Endothelial cell of umbilical vein (primary cell): ENCODE measurements around the gene GATA1. TPM values are rescaled to one million over a fixed set of nuclear protein-coding genes. Genes with fewer than 3 reads are reported as not detected.

Experiments
- BruUV-seq: library from RNA; stranded (reverse); fragments of 400-500 nt; replicated peaks from 2 replicates; lab custom pipeline; 2021; lab: Mats Ljungman, UMichigan
- CTCF ChIA-PET: fragments of 300-600, 350-600 bp; sonication (Branson Sonifier 250); formaldehyde crosslinking; loops from one replicate; lab custom pipeline; 2021; ENCODE audit warnings: antibody characterized with exemption, inconsistent platforms; lab: Charles Lee
- POLR2A ChIA-PET: fragments of 300-600, 350-600 bp; sonication (Branson Sonifier 250); formaldehyde crosslinking; loops from one replicate; lab custom pipeline; 2021; ENCODE audit warnings: antibody characterized with exemption, inconsistent platforms; lab: Charles Lee
- DNase-seq: peaks from one replicate; pipeline ENCODE4 v3.0.0-alpha.2; 2011; ENCODE audit warnings: low read depth, low spot score
- FAIRE-seq: peaks from 2 replicates; lab custom pipeline; 2011; peaks lifted over from hg19 to GRCh38; lab: Jason Lieb, UNC
- H2AFZ ChIP-seq: 2 replicates; pipeline ENCODE4 v1.6.0; 2012; ENCODE audit warnings: low read depth, low read length, control low read depth, inconsistent platforms
- H3K27ac ChIP-seq: 2 replicates; pipeline ENCODE4 v1.5.1; 2011; ENCODE audit warnings: low read depth, mild to moderate bottlenecking, control low read depth, low read length, moderate library complexity; ENCODE audit not compliant: insufficient read depth
- H3K27me3 ChIP-seq, 2 experiments: 2 replicates each; pipeline versions ENCODE4 v1.6.0 to v1.6.1; 2011; ENCODE audit warnings: low read length in 2 of 2, mixed read lengths in 1 of 2; ENCODE audit not compliant: control insufficient read depth in 2 of 2, insufficient read depth in 2 of 2
- H3K36me3 ChIP-seq, 2 experiments: 2 replicates in 1 of 2; 3 replicates in 1 of 2; pipeline ENCODE4 v1.5.1; 2011; ENCODE audit warnings: low read length in 2 of 2, mild to moderate bottlenecking in 1 of 2, moderate library complexity in 1 of 2; ENCODE audit not compliant: control insufficient read depth in 2 of 2, insufficient read depth in 2 of 2; ENCODE audit errors: extremely low read depth in 1 of 2
- H3K4me1 ChIP-seq: 3 replicates; pipeline ENCODE4 v1.5.1; 2011; ENCODE audit warnings: mild to moderate bottlenecking, low read length; ENCODE audit not compliant: control insufficient read depth, insufficient read depth; ENCODE audit errors: extremely low read depth
- H3K4me2 ChIP-seq: 2 replicates; pipeline ENCODE4 v1.6.1; 2011; ENCODE audit warnings: low read length, control low read depth, mixed read lengths; ENCODE audit not compliant: insufficient read depth
- H3K4me3 ChIP-seq, 3 experiments: fragments of 200-600 bp in 1 of 3; sonication (generic), shearing (Covaris generic) in 1 of 3; replicated peaks in 1 of 3; 2 replicates each; pipeline ENCODE4 v1.5.1; 2011 to 2016; ENCODE audit warnings: control low read depth in 3 of 3, low read length in 3 of 3, mild to moderate bottlenecking in 2 of 3, inconsistent platforms in 1 of 3, low read depth in 1 of 3, moderate library complexity in 1 of 3; ENCODE audit not compliant: insufficient read depth in 1 of 3
- H3K79me2 ChIP-seq: 2 replicates; pipeline ENCODE4 v1.6.0; 2012; ENCODE audit warnings: low read length, inconsistent platforms; ENCODE audit not compliant: control insufficient read depth, insufficient read depth
- H3K9ac ChIP-seq: replicated peaks from 2 replicates; pipeline ENCODE3; 2011; ENCODE audit warnings: low read length, control low read depth; ENCODE audit not compliant: insufficient read depth; ENCODE audit errors: extremely low read depth
- H3K9me1 ChIP-seq: replicated peaks from 3 replicates; pipeline ENCODE4 v1.6.0; 2011; ENCODE audit warnings: mild to moderate bottlenecking, low read length; ENCODE audit not compliant: control insufficient read depth, insufficient read depth; ENCODE audit errors: extremely low read depth
- H3K9me3 ChIP-seq: replicated peaks from 2 replicates; pipeline ENCODE4 v1.5.1; 2012; ENCODE audit warnings: low read length, inconsistent platforms; ENCODE audit not compliant: control insufficient read depth, insufficient read depth
- H4K20me1 ChIP-seq: replicated peaks from 2 replicates; pipeline ENCODE3; 2011; ENCODE audit warnings: mild to moderate bottlenecking, low read length; ENCODE audit not compliant: control insufficient read depth, insufficient read depth; ENCODE audit errors: extremely low read depth
- EZH2 ChIP-seq: IDR thresholded peaks from 2 replicates; pipeline ENCODE4 v1.6.1; 2012; ENCODE audit warnings: borderline replicate concordance, low read depth, mild to moderate bottlenecking, moderate library complexity, low read length, inconsistent platforms; ENCODE audit not compliant: severe bottlenecking
- FOS ChIP-seq: IDR thresholded peaks from 2 replicates; pipeline ENCODE4 v1.6.1; 2011; ENCODE audit warnings: mild to moderate bottlenecking, low read length, moderate library complexity, borderline replicate concordance; ENCODE audit not compliant: insufficient read depth
- GATA2 ChIP-seq: IDR thresholded peaks from 2 replicates; pipeline ENCODE4 v1.7.0; 2011; ENCODE audit warnings: low read depth, mild to moderate bottlenecking, moderate library complexity, mixed read lengths, low read length; ENCODE audit not compliant: insufficient read length, insufficient read depth
- JUN ChIP-seq: IDR thresholded peaks from 2 replicates; pipeline ENCODE4 v1.6.1; 2011; ENCODE audit warnings: borderline replicate concordance, low read depth; ENCODE audit not compliant: insufficient read length, insufficient read depth
- MAX ChIP-seq: IDR thresholded peaks from 2 replicates; pipeline ENCODE4 v1.6.1; 2011; ENCODE audit not compliant: insufficient read depth, insufficient read length
- MYC ChIP-seq: IDR thresholded peaks from one replicate; pipeline ENCODE4 v1.6.1; 2011; ENCODE audit warnings: mild to moderate bottlenecking, low read depth, low read length
- POLR2A ChIP-seq: IDR thresholded peaks from 2 replicates; pipeline ENCODE4 v1.6.1; 2012; ENCODE audit warnings: low read depth, mild to moderate bottlenecking, control low read depth, low read length
- POLR2AphosphoS5 ChIP-seq: IDR thresholded peaks from 2 replicates; pipeline ENCODE4 v1.6.1; 2012; ENCODE audit warnings: low read depth, mild to moderate bottlenecking, control low read depth, low read length, moderate library complexity; ENCODE audit not compliant: insufficient read depth
- dilution Hi-C: fragments of 300-500 bp; cut with MboI; formaldehyde crosslinking; loops from one replicate; pipeline ENCODE4 v1.15.0; 2019; ENCODE audit warnings: low sequenced_read_pairs; ENCODE audit not compliant: extremely low pct_ligation_motif_present
- intact Hi-C: fragments of 100-400 bp; cut with micrococcal nuclease; formaldehyde crosslinking; loops from one replicate; pipeline ENCODE4 v1.10.0; 2022
- polyA plus RNA-seq, 4 experiments: library from polyadenylated mRNA; depleted of rRNA in 3 of 4; stranded (reverse) in 3 of 4; unstranded in 1 of 4; fragments of >200 nt; gene quantifications; 2 replicates each; pipeline versions ENCODE4 v1.2.1 to v1.2.3, GENCODE V29; 2011 to 2012; ENCODE audit warnings: missing spikeins in 1 of 4
- total RNA-seq: library from RNA; stranded (reverse); gene quantifications from 2 replicates; pipeline ENCODE4 v1.2.3, GENCODE V29; 2021
- TF ChIP-seq, protein P1 (sequence below), 2 donors: IDR thresholded peaks; 1 replicate in 1 of 2; 2 replicates in 1 of 2; pipeline ENCODE4 v1.5.1; 2011; ENCODE audit warnings: low read length in 2 of 2, mild to moderate bottlenecking in 2 of 2, moderate library complexity in 2 of 2, control low read depth in 1 of 2, inconsistent platforms in 1 of 2, low read depth in 1 of 2; ENCODE audit not compliant: insufficient read depth in 1 of 2; ENCODE audit errors: extremely low read depth in 1 of 2

GATA1 gene
- total and polyA plus RNA-seq, 2 donors (not counting 3 experiments of a cell fraction or from before 2014, with no cell fraction given), result not detected

DNA sequence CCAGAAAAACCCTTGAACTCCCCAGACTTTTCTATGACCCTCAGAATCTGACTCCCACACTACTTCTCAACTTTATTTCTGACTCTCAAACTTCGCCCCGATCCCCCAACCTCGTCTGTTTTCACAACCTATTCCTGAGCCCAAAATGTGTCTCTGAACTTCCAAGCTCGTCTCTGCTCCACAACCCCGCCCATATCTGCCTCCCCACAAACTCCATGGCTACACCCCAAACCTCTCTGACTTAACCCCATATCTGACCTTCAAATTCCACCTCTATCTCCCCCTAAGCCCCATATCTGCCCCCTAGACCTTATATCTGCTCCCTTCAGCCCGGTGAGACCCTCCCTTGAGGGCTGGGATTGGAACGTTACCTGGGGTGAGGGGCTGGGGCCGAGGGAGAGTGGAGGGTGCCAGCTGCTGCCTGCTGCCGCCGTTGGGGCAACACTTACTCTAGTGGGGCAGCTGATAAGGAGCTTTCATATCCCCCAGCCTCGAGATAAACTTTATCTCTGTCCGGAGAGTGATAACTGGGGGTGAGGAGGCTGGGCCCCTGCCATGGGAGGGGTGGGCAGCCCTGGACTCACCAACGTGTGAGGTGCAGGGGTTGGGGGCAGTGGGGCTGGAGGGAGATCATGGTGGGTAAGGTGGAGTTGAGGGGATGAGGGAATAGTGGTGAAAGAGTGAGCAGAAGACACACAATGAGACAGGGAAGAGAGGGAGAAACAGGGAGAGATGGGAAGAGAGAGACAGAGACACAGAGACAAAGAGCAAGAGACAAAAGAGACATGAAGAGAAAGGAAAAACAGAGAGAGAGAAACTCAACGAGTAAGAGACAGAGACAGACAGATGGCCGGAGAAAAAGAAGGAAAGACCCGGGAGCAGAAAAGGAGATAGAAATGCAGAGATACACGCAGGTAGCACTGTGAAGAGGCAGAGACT, 1.4 kb downstream of the GATA1 start:
- FAIRE-seq (no peak), DNase-seq (no peak)
- POLR2A ChIA-PET, result no interaction called here
- no peak overlapping the region for H2AFZ ChIP-seq
- H3K4me3 ChIP-seq, result no peak overlapping the region
- dilution Hi-C loops (no loop called here), intact Hi-C loops (no loop called here)
- no peaks in the 10 kb centered on the region for H4K20me1 ChIP-seq
- H3K36me3 ChIP-seq, result no peaks in the 10 kb centered on the region
- H3K27me3 ChIP-seq, result no peaks in the 10 kb centered on the region
- no TSS peak for BruUV-seq
- no peaks in the 10 kb centered on the region for H3K9me3 ChIP-seq
- CTCF ChIA-PET, result no interaction called here
- H3K4me2 ChIP-seq, result no peak overlapping the region
- no peak for TF ChIP-seq FOS
- TF ChIP-seq MAX, result no peak
- no peak for TF ChIP-seq EZH2
- TF ChIP-seq, protein P1, sequence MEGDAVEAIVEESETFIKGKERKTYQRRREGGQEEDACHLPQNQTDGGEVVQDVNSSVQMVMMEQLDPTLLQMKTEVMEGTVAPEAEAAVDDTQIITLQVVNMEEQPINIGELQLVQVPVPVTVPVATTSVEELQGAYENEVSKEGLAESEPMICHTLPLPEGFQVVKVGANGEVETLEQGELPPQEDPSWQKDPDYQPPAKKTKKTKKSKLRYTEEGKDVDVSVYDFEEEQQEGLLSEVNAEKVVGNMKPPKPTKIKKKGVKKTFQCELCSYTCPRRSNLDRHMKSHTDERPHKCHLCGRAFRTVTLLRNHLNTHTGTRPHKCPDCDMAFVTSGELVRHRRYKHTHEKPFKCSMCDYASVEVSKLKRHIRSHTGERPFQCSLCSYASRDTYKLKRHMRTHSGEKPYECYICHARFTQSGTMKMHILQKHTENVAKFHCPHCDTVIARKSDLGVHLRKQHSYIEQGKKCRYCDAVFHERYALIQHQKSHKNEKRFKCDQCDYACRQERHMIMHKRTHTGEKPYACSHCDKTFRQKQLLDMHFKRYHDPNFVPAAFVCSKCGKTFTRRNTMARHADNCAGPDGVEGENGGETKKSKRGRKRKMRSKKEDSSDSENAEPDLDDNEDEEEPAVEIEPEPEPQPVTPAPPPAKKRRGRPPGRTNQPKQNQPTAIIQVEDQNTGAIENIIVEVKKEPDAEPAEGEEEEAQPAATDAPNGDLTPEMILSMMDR (IDR thresholded peaks at IDR 0.05; ENCODE audit: extremely low read depth in 1 of 2, insufficient read depth in 1 of 2, low read depth in 1 of 2, low read length in 2 of 2), result no peak
- TF ChIP-seq GATA2, result no peak
- no peak for TF ChIP-seq POLR2AphosphoS5
- TF ChIP-seq POLR2A, result no peak
- TF ChIP-seq MYC, result no peak
- TF ChIP-seq JUN, result no peak
- no peak overlapping the region for H3K27ac ChIP-seq
- no peaks in the 10 kb centered on the region for H3K79me2 ChIP-seq
- no peaks in the 10 kb centered on the region for H3K9me1 ChIP-seq
- no peak overlapping the region for H3K9ac ChIP-seq
- H3K4me1 ChIP-seq, result no peaks in the 10 kb centered on the region
